GM13977 (cell line): ENCODE data around the gene GTPBP1.

ENCODE experiments used
- DNase-seq: peaks from one replicate; pipeline ENCODE4 v3.0.0; 2012; ENCODE audit warnings: low spot score
- CTCF ChIP-seq: IDR thresholded peaks from 2 replicates; pipeline ENCODE4 v1.5.1; 2012; ENCODE audit warnings: mild to moderate bottlenecking, control low read depth; ENCODE audit not compliant: insufficient read depth; ENCODE audit errors: extremely low read depth, missing control alignments
- in situ Hi-C: fragments of 300-500 bp; cut with MboI; formaldehyde crosslinking; loops from one replicate; pipeline ENCODE4 v1.12.0; 2022; ENCODE audit warnings: low sequenced_read_pairs, low pct_unique_long_range_greater_than_20kb, mixed read lengths, inconsistent platforms; ENCODE audit not compliant: unreplicated experiment

The GTPBP1 gene

GRCh38 chr22:38742176-38742942, 36.6 kb downstream of the GTPBP1 start:
- in situ Hi-C loops, result no loop called here
- no peak for DNase-seq
- no peak for TF ChIP-seq CTCF

DNA sequence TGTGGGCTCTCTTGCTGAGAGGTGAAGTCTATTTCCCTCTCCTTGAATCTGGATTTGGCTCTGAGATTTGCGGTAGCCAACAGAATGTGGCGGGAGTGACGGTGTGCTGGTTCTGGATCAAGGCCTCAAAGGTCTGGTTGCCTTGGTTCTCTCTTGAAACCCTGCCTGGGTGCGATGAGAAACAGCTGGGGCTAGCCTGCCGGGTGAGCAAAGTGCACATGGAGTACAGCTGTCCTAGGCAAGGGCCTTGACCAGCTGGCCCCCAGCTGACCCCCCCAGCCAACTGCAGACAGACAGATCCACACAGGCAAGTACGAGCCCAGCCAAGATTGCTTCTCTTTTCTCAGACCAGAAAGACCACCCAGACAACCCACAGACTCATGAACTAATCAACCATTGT, 39.2 kb downstream of the GTPBP1 start:
- DNase-seq, result no peak
- TF ChIP-seq CTCF, result no peak
- in situ Hi-C loops, result no loop called here

DNA sequence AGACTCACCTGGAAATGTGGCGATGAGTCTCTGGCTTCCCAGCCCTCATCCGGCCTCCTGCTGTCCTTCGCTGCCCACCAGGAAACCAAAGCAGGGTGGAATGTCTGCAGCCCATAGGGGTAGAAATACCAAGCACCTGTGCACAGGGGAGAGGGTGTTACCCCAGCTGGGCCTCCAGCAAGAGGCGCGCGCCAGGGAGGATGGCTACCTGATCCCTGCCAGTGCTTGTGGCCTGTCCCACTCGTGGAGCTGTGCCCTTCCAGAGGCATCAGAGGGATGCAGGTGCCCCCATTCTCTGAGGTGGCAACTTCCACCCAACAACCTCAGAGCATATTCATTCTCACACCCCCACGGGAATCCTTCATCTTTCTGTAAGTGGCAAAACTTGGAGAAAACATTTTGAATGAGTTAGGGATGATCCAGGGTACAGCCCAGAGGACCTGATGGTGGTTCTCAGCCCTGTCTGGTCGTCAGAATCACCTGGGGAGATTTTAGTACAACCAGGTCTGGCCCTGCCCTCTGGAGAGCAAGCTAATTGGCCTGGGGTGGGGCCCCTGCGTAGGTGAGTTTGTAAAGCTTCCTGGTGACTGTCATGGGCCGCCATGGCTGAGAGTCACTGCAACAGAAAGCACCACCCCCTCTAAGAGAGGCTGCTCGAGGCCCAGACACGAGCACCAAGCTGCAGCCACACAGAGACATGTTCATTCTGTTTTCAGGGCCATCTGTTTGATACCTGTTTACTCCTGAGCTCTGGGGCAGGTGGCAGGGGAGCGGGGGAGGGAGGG, 40.1 kb downstream of the GTPBP1 start:
- in situ Hi-C loops, result no loop called here
- no peak for DNase-seq
- no peak for TF ChIP-seq CTCF

DNA sequence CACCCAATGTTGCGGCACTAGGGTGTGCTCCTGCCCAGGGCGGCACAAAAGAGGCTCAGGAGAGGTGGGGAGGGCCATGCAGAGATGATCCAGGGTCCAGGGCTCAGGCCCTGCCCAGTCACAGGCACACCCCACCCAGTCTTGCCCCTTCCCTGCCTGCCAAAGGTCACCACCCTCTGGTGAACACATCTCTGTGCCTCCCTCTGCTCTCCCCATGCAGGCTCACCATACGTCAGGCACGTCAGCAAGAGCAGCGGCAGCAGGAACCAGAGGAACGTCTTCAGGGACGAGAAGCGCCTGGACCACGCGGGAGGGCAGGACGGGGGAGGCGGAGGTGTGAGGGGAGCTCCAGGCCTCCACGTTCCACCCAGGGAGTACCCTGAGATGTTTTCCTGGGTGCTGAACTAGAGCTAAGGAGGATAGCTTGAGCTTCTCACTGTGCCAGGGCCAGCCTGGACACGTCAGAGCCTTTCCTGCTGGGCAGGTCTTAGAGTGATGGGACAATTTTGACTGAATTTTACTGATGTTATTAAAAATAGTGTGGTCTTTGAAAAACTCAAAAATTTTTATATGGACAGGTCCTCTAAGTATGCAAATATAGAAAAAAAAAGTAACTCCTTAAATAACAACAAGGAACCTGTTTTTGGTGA, 42.9 kb downstream of the GTPBP1 start:
- DNase-seq, result no peak
- no peak for TF ChIP-seq CTCF
- in situ Hi-C loops, result no loop called here

DNA sequence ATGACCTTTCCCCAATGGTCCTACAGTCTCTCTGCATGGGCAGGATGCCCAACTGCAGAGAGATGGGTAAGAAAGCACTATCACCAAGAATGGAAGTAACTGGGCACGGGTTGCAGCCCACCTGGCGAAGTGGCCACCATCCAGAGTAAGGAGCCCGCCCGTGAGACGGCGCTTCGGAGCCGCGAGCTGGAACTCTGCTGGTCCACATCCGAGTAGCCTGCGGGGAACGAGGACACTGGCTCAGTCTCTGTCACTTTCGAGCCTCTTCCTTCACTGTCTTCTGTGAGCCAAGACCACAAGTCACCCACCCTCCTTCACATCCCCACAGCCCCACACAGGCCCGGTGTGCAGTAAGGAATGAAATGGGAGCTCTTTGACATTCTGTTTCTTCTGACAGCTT, 44.4 kb downstream of the GTPBP1 start:
- in situ Hi-C loops, result no loop called here
- TF ChIP-seq CTCF, result no peak
- no peak for DNase-seq

DNA sequence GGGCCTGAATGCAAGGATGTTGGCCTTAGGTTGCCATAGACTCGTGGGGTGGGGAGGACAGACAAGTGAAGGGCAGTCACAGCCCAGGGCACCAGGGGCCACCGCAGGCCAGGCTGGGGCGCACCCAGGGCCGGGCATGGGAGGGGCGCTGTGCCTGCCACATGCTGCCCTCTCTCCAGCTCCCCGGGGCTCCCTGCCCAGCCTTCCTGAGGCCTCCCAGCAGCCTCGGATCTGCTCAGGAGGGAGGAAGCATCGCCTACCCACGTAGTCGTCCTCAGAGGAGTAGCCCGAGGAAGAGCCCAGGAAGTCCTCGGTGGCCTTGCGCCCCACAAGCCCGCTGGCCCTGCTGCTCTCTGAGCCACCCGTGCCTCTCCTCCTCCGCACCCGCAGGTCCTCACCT, 44.9 kb downstream of the GTPBP1 start:
- TF ChIP-seq CTCF, result no peak
- no peak for DNase-seq
- in situ Hi-C loops, result no loop called here
